ENCODE measurements around the gene PKP4. TPM values are rescaled to one million over a fixed set of nuclear protein-coding genes. Genes with fewer than 3 reads are reported as not detected.
A peak's percentile ranks its signal among the peaks of the same experiment; 100 is the strongest.

Gene PKP4
- total RNA-seq, 1 donor from 2014 or later: 39.4 TPM

- DNase-seq (ENCODE audit: low spot score): no peak
- no peaks in the 10 kb centered on the region for H3K9me3 Mint-ChIP-seq (ENCODE audit: low read depth)
- peaks cover 1% of the 10 kb centered on the region for H3K36me3 Mint-ChIP-seq (ENCODE audit: low read depth)
- TF ChIP-seq, protein P1, sequence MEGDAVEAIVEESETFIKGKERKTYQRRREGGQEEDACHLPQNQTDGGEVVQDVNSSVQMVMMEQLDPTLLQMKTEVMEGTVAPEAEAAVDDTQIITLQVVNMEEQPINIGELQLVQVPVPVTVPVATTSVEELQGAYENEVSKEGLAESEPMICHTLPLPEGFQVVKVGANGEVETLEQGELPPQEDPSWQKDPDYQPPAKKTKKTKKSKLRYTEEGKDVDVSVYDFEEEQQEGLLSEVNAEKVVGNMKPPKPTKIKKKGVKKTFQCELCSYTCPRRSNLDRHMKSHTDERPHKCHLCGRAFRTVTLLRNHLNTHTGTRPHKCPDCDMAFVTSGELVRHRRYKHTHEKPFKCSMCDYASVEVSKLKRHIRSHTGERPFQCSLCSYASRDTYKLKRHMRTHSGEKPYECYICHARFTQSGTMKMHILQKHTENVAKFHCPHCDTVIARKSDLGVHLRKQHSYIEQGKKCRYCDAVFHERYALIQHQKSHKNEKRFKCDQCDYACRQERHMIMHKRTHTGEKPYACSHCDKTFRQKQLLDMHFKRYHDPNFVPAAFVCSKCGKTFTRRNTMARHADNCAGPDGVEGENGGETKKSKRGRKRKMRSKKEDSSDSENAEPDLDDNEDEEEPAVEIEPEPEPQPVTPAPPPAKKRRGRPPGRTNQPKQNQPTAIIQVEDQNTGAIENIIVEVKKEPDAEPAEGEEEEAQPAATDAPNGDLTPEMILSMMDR (IDR thresholded peaks at IDR 0.05): no peak
- no peak overlapping the region for H3K27ac Mint-ChIP-seq (ENCODE audit: unreplicated experiment)
- H3K27me3 Mint-ChIP-seq (ENCODE audit: low read depth): no peaks in the 10 kb centered on the region
- H3K4me3 Mint-ChIP-seq (ENCODE audit: unreplicated experiment): no peak overlapping the region
- H3K4me1 Mint-ChIP-seq (ENCODE audit: low read depth): peaks cover 12% of the 10 kb centered on the region
Measured at GRCh38 chr2:158544998-158545397, 88.2 kb downstream of the PKP4 start.

DNA sequence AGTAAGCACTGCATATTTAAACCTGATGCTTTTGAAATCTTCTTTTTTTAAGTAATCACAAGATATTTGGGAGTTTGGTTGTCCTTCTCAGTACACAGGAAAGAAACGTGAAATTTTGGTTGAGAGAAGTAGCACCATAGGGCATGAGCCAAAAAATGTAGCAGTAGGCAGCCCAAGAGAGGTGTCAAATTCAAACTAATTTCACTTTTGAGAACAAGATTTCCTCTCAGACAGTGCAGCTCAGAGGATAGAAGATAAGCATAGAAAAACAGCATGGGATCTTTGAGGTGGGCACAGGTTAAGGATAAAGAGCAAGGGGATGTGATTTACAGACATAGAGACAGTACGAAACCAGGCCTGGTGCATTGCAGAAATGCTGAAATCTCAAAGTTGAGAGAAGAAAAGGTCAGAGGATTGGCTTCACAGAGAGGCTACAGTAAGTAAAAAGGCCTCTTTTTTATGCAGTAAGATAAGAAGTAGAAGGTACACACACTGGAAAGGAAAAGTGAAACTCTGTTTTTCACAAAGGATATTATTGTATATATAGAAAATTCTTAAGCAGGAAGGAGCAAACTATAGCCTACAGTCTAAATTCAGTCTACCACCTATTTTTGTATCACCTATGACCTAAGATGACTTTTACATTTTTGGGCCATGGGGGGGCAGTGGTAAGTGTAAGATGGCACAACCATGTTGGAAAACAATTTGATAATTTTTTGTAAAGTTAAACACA is 89.8 kb downstream of the PKP4 start:
- Mint-ChIP-seq H3K4me1 (ENCODE audit: low read depth) (peaks cover 12% of the 10 kb centered on the region), H3K9me3 (ENCODE audit: low read depth) (no peaks in the 10 kb centered on the region), H3K27ac (ENCODE audit: unreplicated experiment) (no peak overlapping the region), H3K4me3 (ENCODE audit: unreplicated experiment) (no peak overlapping the region), H3K27me3 (ENCODE audit: low read depth) (no peaks in the 10 kb centered on the region), H3K36me3 (ENCODE audit: low read depth) (peaks cover 3% of the 10 kb centered on the region)
- TF ChIP-seq, protein P1 (IDR thresholded peaks at IDR 0.05): peak; percentile 15
- DNase-seq (ENCODE audit: low spot score): no peak

- Mint-ChIP-seq H3K27ac (ENCODE audit: unreplicated experiment) (no peak overlapping the region), H3K27me3 (ENCODE audit: low read depth) (no peaks in the 10 kb centered on the region), H3K9me3 (ENCODE audit: low read depth) (peaks cover 4% of the 10 kb centered on the region), H3K36me3 (ENCODE audit: low read depth) (peaks cover 1% of the 10 kb centered on the region), H3K4me1 (ENCODE audit: low read depth) (no peaks in the 10 kb centered on the region), H3K4me3 (ENCODE audit: unreplicated experiment) (no peak overlapping the region)
- DNase-seq (ENCODE audit: low spot score): no peak
- TF ChIP-seq, protein P1 (IDR thresholded peaks at IDR 0.05): no peak
Measured at GRCh38 chr2:158553257-158553656, 96.5 kb downstream of the PKP4 start.

DNA sequence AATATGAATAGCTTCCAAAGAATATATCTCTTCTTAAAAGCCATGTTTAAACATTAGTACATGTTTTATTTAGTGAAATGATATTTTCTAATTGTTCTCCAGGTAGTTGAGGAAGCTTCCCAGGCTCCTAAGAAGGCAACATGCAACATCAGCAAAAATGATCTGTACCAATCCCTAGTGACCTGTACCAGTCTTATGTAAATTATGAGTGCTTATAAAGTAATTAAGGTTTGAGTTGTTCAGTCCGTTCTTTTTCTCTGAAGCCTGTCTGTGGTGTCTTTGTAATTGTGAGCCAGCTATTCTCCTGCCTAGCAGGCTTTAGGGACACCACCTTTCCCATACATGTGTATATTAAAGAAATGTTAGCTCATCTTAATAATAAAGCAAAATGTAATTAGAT is 98.2 kb downstream of the PKP4 start:
- Mint-ChIP-seq H3K9me3 (ENCODE audit: low read depth) (peaks cover 4% of the 10 kb centered on the region), H3K27ac (ENCODE audit: unreplicated experiment) (no peak overlapping the region), H3K4me3 (ENCODE audit: unreplicated experiment) (no peak overlapping the region), H3K4me1 (ENCODE audit: low read depth) (peaks cover under 1% of the 10 kb centered on the region), H3K27me3 (ENCODE audit: low read depth) (no peaks in the 10 kb centered on the region), H3K36me3 (ENCODE audit: low read depth) (peaks cover 1% of the 10 kb centered on the region)
- no peak for DNase-seq (ENCODE audit: low spot score)
- TF ChIP-seq, protein P1 (IDR thresholded peaks at IDR 0.05): no peak

- Mint-ChIP-seq H3K9me3 (ENCODE audit: low read depth) (peaks cover 4% of the 10 kb centered on the region), H3K36me3 (ENCODE audit: low read depth) (peaks cover 1% of the 10 kb centered on the region), H3K4me3 (ENCODE audit: unreplicated experiment) (no peak overlapping the region), H3K27ac (ENCODE audit: unreplicated experiment) (no peak overlapping the region), H3K27me3 (ENCODE audit: low read depth) (no peaks in the 10 kb centered on the region), H3K4me1 (ENCODE audit: low read depth) (peaks cover 5% of the 10 kb centered on the region)
- no peak for DNase-seq (ENCODE audit: low spot score)
- TF ChIP-seq, protein P1 (IDR thresholded peaks at IDR 0.05): no peak
Measured at GRCh38 chr2:158556124-158556523, 99.4 kb downstream of the PKP4 start.
